MM.1S (cell line): ENCODE data around the gene SH3RF1.

ENCODE experiments used
- DNase-seq: peaks from one replicate; pipeline ENCODE4 v3.0.0-alpha.2; 2015
- H2AFZ ChIP-seq: fragments of 300-600 bp; sonication (generic); 2 replicates; pipeline ENCODE4 v1.6.0; 2016; ENCODE audit warnings: antibody characterized with exemption, low read length
- H3F3A ChIP-seq: fragments of 300-600 bp; sonication (generic); 2 replicates; pipeline ENCODE4 v1.6.1; 2016; ENCODE audit warnings: mild to moderate bottlenecking, antibody characterized with exemption, low read length, moderate library complexity, mixed read lengths; ENCODE audit not compliant: insufficient read depth
- H3K27ac ChIP-seq: fragments of 300-600 bp; sonication (generic); 2 replicates; pipeline ENCODE4 v1.5.1; 2016; ENCODE audit warnings: mild to moderate bottlenecking, low read length
- H3K27me3 ChIP-seq: fragments of 300-600 bp; sonication (generic); replicated peaks from 2 replicates; pipeline ENCODE4 v1.6.0; 2016; ENCODE audit warnings: low read length; ENCODE audit not compliant: insufficient read depth
- H3K36me3 ChIP-seq: fragments of 300-600 bp; sonication (generic); replicated peaks from 2 replicates; pipeline ENCODE4 v1.6.1; 2016; ENCODE audit warnings: mild to moderate bottlenecking, low read length, mixed read lengths; ENCODE audit not compliant: insufficient read depth
- H3K4me1 ChIP-seq: fragments of 300-600 bp; sonication (generic); 2 replicates; pipeline ENCODE4 v1.6.1; 2016; ENCODE audit warnings: low read length, mixed read lengths
- H3K4me2 ChIP-seq: fragments of 300-600 bp; sonication (generic); 2 replicates; pipeline ENCODE4 v1.6.0; 2016; ENCODE audit warnings: low read depth, low read length
- H3K4me3 ChIP-seq: fragments of 300-600 bp; sonication (generic); 2 replicates; pipeline ENCODE4 v1.5.1; 2016; ENCODE audit warnings: low read length, mixed read lengths
- H3K79me2 ChIP-seq: fragments of 300-600 bp; sonication (generic); 2 replicates; pipeline ENCODE4 v1.6.1; 2016; ENCODE audit warnings: mixed run types, low read length, mixed read lengths
- H3K9ac ChIP-seq: fragments of 300-600 bp; sonication (generic); 2 replicates; pipeline ENCODE4 v1.6.1; 2016; ENCODE audit warnings: low read length, mixed read lengths
- H3K9me2 ChIP-seq: fragments of 300-600 bp; sonication (generic); replicated peaks from 2 replicates; pipeline ENCODE4 v1.6.1; 2016; ENCODE audit warnings: mild to moderate bottlenecking, low read length, mixed read lengths; ENCODE audit not compliant: insufficient read depth
- H3K9me3 ChIP-seq: fragments of 300-600 bp; sonication (generic); replicated peaks from 2 replicates; pipeline ENCODE4 v1.6.1; 2016; ENCODE audit warnings: mild to moderate bottlenecking, low read length, mixed read lengths; ENCODE audit not compliant: insufficient read depth
- H4K20me1 ChIP-seq: fragments of 300-600 bp; sonication (generic); 2 replicates; pipeline ENCODE4 v1.6.1; 2016; ENCODE audit warnings: mild to moderate bottlenecking, low read length, moderate library complexity, mixed read lengths; ENCODE audit not compliant: insufficient read depth
- EZH2 ChIP-seq: fragments of 300-600 bp; sonication (generic); optimal IDR thresholded peaks from 2 replicates; pipeline ENCODE3; 2017; ENCODE audit warnings: low read depth, mild to moderate bottlenecking, antibody characterized with exemption, low read length, mixed read lengths
- EZH2phosphoT487 ChIP-seq: fragments of 300-600 bp; sonication (generic); IDR thresholded peaks from 2 replicates; pipeline ENCODE4 v1.6.1; 2018; ENCODE audit warnings: antibody characterized with exemption, low read length
- TF ChIP-seq, protein P1 (sequence below): fragments of 300-600 bp; sonication (generic); IDR thresholded peaks from 2 replicates; pipeline ENCODE4 v1.5.1; 2016; ENCODE audit warnings: antibody characterized with exemption, low read length, mixed read lengths

Gene SH3RF1

DNA sequence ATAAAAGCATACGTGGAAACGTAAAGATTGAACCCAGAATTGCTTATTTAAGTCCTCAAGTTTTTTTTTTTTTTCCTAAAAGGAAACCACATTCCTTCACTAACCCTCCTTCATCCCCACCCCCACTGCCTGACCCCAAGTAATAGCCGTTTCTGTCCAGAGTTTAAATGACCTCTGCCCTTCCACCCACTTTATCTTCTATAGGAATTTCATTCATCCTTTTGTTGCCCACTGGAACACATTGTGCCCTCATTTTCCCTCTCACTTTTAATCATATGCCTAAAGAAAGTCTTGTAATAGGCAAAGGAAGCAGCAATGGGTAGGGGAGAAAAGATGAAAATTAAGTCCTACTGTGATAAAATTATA lies 62.7 kb downstream of the SH3RF1 start:
- Histone ChIP-seq H3K27me3 (no peaks in the 10 kb centered on the region), H3K9ac (no peak overlapping the region), H3K9me2 (no peaks in the 10 kb centered on the region), H3K4me1 (no peaks in the 10 kb centered on the region), H2AFZ (no peak overlapping the region), H3K9me3 (no peaks in the 10 kb centered on the region), H3K36me3 (no peaks in the 10 kb centered on the region), H3K79me2 (no peaks in the 10 kb centered on the region), H3K4me3 (no peak overlapping the region), H3K27ac (no peak overlapping the region), H3K4me2 (no peak overlapping the region), H3F3A (no peaks in the 10 kb centered on the region), H4K20me1 (no peaks in the 10 kb centered on the region)
- TF ChIP-seq EZH2: no peak
- no peak for DNase-seq

DNA sequence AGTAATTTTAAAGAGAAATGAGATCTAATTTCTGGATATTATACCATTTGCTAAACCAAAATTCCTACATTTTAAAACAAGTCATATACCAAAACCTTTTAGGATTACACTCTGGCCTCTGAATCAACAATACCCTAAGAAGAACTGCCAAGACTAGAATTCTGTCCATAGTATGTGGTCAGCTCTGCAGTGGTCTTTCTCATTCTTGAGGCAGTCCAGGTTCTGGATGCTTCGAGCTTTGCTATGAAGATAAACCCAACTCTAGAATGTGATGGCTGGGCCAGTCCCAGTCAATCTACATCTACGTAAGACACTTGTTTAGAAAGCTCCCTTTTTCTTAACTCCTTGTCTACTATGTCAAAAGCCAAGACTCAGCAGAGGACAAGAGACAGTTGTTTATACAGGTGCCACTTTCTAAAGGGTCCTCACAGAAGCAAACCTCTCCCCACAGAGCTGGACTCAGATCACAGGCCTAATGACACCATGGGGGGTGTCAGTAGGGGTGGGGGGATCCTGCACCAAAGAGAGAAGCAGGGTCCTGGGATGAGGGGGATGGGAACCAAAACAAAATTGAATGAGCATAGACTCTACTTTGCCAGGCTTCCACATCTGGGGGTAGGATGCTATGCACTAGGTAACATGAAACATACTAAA lies 63.2 kb downstream of the SH3RF1 start:
- Histone ChIP-seq H3K27me3 (no peaks in the 10 kb centered on the region), H3K27ac (no peak overlapping the region), H3K4me2 (no peak overlapping the region), H3K9ac (no peak overlapping the region), H4K20me1 (no peaks in the 10 kb centered on the region), H3F3A (no peaks in the 10 kb centered on the region), H3K9me3 (no peaks in the 10 kb centered on the region), H3K9me2 (no peaks in the 10 kb centered on the region), H3K36me3 (no peaks in the 10 kb centered on the region), H3K4me3 (no peak overlapping the region), H2AFZ (no peak overlapping the region), H3K4me1 (no peaks in the 10 kb centered on the region), H3K79me2 (no peaks in the 10 kb centered on the region)
- no peak for TF ChIP-seq EZH2
- no peak for TF ChIP-seq EZH2phosphoT487
- TF ChIP-seq, protein P1, sequence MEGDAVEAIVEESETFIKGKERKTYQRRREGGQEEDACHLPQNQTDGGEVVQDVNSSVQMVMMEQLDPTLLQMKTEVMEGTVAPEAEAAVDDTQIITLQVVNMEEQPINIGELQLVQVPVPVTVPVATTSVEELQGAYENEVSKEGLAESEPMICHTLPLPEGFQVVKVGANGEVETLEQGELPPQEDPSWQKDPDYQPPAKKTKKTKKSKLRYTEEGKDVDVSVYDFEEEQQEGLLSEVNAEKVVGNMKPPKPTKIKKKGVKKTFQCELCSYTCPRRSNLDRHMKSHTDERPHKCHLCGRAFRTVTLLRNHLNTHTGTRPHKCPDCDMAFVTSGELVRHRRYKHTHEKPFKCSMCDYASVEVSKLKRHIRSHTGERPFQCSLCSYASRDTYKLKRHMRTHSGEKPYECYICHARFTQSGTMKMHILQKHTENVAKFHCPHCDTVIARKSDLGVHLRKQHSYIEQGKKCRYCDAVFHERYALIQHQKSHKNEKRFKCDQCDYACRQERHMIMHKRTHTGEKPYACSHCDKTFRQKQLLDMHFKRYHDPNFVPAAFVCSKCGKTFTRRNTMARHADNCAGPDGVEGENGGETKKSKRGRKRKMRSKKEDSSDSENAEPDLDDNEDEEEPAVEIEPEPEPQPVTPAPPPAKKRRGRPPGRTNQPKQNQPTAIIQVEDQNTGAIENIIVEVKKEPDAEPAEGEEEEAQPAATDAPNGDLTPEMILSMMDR: no peak
- no peak for DNase-seq

DNA sequence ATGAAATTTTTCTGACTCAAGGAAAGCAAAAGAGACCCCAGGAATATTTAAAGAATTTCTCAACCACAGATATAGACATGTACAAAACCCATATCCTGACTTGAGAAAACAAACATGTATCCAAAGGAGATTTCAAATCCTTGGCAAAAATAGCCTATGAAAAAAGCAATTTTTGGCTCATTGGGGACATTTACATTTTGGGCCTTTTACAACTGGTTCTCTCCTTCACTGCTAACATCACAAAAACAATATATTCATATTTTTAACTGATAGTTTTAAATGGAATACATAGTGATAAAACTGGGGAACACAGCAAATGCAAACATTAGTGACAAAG lies 65.0 kb downstream of the SH3RF1 start:
- H3K79me2 ChIP-seq: no peaks in the 10 kb centered on the region
- H3K27me3 ChIP-seq: no peaks in the 10 kb centered on the region
- H3K27ac ChIP-seq: no peak overlapping the region
- H3F3A ChIP-seq: no peaks in the 10 kb centered on the region
- no peak overlapping the region for H3K4me3 ChIP-seq
- H3K9ac ChIP-seq: no peak overlapping the region
- no peak overlapping the region for H3K4me2 ChIP-seq
- no peaks in the 10 kb centered on the region for H3K36me3 ChIP-seq
- no peaks in the 10 kb centered on the region for H3K4me1 ChIP-seq
- H3K9me3 ChIP-seq: no peaks in the 10 kb centered on the region
- H3K9me2 ChIP-seq: no peaks in the 10 kb centered on the region
- DNase-seq: no peak
- TF ChIP-seq EZH2phosphoT487 (no peak), EZH2 (no peak)
- TF ChIP-seq, protein P1: no peak
- no peaks in the 10 kb centered on the region for H4K20me1 ChIP-seq
- H2AFZ ChIP-seq: no peak overlapping the region

DNA sequence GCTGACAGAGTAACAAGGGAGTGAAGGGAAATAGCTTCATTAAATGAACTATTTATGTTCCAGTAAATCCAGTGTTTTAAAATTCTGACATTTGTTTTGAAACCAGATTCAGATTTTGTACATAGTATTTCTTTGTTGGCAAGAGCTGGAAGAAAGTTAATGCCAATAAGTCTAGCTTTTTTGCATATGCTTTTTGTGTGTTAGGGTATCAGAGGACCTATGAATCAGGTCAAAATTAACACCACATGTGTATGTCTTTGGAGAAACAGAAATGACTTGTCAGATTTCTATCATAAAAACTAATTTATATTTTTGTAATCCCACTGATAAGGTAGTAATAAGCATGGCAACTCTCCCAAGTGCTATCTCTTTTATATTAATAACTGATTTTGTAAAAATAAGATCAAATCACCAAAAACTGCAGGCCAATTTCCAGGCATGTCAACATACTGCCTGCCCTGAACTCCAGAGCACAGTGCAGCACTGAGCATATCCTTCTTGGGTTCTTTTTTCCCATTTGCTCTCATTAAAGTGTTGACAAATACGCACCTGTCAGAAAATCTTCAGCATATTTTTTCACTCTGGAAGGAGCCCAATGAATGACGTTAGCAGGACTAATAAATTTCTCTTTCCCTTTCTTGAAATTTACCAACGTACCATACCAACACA lies 65.5 kb downstream of the SH3RF1 start:
- H3K27ac ChIP-seq: no peak overlapping the region
- H3K79me2 ChIP-seq: no peaks in the 10 kb centered on the region

More for the DNA sequence above, 65.5 kb downstream of the SH3RF1 start:
- no peaks in the 10 kb centered on the region for H3K4me1 ChIP-seq
- H3K36me3 ChIP-seq: no peaks in the 10 kb centered on the region
- H3K4me3 ChIP-seq: no peak overlapping the region
- H2AFZ ChIP-seq: no peak overlapping the region
- H3K9me3 ChIP-seq: no peaks in the 10 kb centered on the region
- TF ChIP-seq EZH2 (no peak), EZH2phosphoT487 (no peak)
- TF ChIP-seq, protein P1: no peak
- no peak overlapping the region for H3K9ac ChIP-seq
- H3K4me2 ChIP-seq: no peak overlapping the region
- H4K20me1 ChIP-seq: no peaks in the 10 kb centered on the region
- no peaks in the 10 kb centered on the region for H3K27me3 ChIP-seq
- no peaks in the 10 kb centered on the region for H3K9me2 ChIP-seq
- DNase-seq: no peak
- H3F3A ChIP-seq: no peaks in the 10 kb centered on the region
